Osteocyte (in vitro differentiated cells): ENCODE measurements around the gene FBF1. TPM values are rescaled to one million over a fixed set of nuclear protein-coding genes. Genes with fewer than 3 reads are reported as not detected.

Source experiments
- DNase-seq: peaks from one replicate; pipeline ENCODE4 v3.0.0; 2021; ENCODE audit warnings: mixed read lengths; ENCODE audit not compliant: unreplicated experiment; ENCODE audit errors: extremely low spot score
- H3K27ac Mint-ChIP-seq: one replicate; pipeline ENCODE4 v1.8.0; 2021; ENCODE audit warnings: mild to moderate bottlenecking, mixed read lengths; ENCODE audit not compliant: unreplicated experiment
- H3K27me3 Mint-ChIP-seq: one replicate; pipeline ENCODE4 v1.8.0; 2021; ENCODE audit warnings: mixed read lengths; ENCODE audit not compliant: unreplicated experiment
- H3K36me3 Mint-ChIP-seq: one replicate; pipeline ENCODE4 v1.8.0; 2021; ENCODE audit warnings: mixed read lengths; ENCODE audit not compliant: unreplicated experiment
- H3K4me1 Mint-ChIP-seq: one replicate; pipeline ENCODE4 v1.8.0; 2021; ENCODE audit warnings: mixed read lengths; ENCODE audit not compliant: unreplicated experiment
- H3K4me3 Mint-ChIP-seq: one replicate; pipeline ENCODE4 v1.8.0; 2021; ENCODE audit warnings: mild to moderate bottlenecking, moderate library complexity, mixed read lengths; ENCODE audit not compliant: unreplicated experiment
- H3K9me3 Mint-ChIP-seq: one replicate; pipeline ENCODE4 v1.8.0; 2021; ENCODE audit warnings: mixed read lengths; ENCODE audit not compliant: unreplicated experiment
- total RNA-seq: library from RNA; stranded (reverse); gene quantifications from 2 replicates; pipeline ENCODE4 v1.2.1, GENCODE V29; 2021
- TF ChIP-seq, protein P1 (sequence below): fragments of 200-600 bp; sonication (generic); IDR thresholded peaks from 2 replicates; pipeline ENCODE4 v1.5.0; 2021; ENCODE audit warnings: antibody characterized with exemption, mild to moderate bottlenecking, moderate library complexity

FBF1 gene
- total RNA-seq, 1 donor from 2014 or later, result 14.8 TPM

DNA sequence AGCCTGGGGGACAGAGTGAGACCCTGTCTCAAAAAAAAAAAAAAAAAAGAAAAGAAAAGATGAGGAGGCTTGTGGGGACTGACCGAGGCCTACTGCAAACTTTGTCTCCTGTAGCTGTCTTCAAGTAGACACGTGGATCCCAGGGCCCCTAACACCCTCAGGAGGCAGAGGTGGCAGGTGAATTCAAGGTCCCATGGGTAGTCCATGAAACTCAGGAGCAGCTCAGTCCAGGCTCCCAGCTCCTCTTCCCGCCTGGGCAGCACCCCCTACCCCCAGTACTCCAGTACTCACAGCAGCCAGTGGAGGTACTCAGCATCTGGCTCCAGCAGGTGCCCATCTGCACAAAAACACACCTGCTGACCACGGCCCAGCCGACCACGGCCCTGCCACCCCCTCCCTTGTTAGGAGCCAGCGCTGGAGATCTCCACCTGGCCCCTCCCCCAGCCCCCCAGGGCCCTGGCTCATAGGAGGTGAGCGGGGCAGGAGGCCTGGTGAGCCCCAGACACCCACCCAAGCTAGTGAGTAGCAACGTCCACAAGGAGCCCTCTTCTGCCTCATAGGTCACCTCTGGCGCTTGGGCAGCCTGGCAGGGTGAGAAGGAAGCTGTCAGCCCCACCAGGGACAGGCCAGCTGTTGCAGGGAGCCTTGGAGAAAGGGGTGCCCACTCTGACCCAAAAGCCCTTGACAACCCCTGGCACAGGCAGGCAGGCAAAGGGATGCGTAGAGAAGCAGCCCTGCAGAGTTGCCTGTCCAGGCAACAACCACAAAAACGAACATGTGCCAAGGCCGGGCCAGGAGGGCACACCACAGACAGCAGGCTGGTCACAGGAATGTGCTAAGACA lies 39.9 kb downstream of the FBF1 start:
- peaks cover 11% of the 10 kb centered on the region for H3K36me3 Mint-ChIP-seq
- H3K4me3 Mint-ChIP-seq, result no peak overlapping the region
- peaks cover 12% of the 10 kb centered on the region for H3K4me1 Mint-ChIP-seq
- no peak for DNase-seq
- TF ChIP-seq, protein P1, sequence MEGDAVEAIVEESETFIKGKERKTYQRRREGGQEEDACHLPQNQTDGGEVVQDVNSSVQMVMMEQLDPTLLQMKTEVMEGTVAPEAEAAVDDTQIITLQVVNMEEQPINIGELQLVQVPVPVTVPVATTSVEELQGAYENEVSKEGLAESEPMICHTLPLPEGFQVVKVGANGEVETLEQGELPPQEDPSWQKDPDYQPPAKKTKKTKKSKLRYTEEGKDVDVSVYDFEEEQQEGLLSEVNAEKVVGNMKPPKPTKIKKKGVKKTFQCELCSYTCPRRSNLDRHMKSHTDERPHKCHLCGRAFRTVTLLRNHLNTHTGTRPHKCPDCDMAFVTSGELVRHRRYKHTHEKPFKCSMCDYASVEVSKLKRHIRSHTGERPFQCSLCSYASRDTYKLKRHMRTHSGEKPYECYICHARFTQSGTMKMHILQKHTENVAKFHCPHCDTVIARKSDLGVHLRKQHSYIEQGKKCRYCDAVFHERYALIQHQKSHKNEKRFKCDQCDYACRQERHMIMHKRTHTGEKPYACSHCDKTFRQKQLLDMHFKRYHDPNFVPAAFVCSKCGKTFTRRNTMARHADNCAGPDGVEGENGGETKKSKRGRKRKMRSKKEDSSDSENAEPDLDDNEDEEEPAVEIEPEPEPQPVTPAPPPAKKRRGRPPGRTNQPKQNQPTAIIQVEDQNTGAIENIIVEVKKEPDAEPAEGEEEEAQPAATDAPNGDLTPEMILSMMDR, result no peak
- no peak overlapping the region for H3K27ac Mint-ChIP-seq
- H3K27me3 Mint-ChIP-seq, result no peaks in the 10 kb centered on the region
- no peaks in the 10 kb centered on the region for H3K9me3 Mint-ChIP-seq

DNA sequence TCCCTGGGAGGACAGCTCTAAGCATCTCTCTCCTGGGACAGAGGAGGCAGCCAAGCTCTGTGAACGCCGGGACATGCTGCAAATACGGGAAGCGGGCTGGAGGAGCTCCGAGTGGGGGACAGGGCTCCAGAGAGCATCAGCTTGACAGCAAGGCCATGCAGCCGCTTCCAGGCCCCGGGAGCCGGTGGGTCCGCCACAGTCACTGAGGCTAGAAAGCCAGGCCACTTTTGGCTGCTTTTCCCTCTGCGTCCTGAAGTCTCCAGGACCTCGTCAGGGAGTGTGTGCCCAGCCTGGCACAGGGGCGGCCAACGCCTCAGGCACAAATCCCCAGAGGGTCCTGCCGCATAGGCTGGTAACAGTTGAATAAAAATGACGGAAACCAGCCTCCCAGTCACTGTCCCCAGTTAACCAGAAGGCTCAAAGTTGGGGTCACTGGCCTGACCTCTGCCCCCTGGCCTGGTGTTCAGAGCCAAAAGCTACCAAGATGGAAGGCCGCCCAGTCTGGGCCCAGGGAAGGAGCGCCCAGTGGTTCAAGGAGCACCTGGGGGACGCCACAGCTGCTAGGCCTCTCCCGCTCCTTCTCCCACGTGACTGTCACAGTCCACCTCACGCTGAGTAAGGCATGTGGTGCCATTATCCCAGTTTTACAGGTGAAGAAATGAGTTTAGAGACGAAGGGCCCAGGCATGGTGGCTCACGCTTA lies 40.9 kb downstream of the FBF1 start:
- Mint-ChIP-seq H3K36me3 (peaks cover 11% of the 10 kb centered on the region), H3K4me1 (peaks cover 19% of the 10 kb centered on the region), H3K4me3 (no peak overlapping the region), H3K27ac (no peak overlapping the region), H3K9me3 (no peaks in the 10 kb centered on the region), H3K27me3 (no peaks in the 10 kb centered on the region)
- DNase-seq, result no peak
- TF ChIP-seq, protein P1, result no peak

DNA sequence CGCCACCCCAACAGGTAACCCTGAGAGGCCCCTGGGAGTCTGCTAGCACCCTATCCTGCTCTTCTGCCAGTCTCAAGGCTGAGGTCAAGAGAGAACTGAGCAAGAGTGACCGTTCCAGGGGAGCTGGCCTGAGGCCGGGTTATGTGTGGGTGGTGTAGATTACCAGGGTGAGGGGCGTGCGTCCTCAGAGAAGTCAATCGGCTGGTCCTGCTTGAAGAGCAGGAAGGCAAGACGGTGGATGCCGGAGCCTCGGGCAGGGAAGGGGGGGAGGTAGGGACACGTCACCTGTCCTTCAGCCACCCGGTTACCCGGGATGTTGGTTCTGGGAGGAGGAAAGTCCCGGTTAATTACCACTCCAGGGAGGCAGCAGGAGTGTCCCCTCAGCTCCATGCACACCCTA lies 41.5 kb downstream of the FBF1 start:
- Mint-ChIP-seq H3K4me1 (peaks cover 20% of the 10 kb centered on the region), H3K4me3 (no peak overlapping the region), H3K9me3 (no peaks in the 10 kb centered on the region), H3K27me3 (no peaks in the 10 kb centered on the region), H3K27ac (no peak overlapping the region), H3K36me3 (peaks cover 11% of the 10 kb centered on the region)
- TF ChIP-seq, protein P1, result no peak
- DNase-seq, result no peak

DNA sequence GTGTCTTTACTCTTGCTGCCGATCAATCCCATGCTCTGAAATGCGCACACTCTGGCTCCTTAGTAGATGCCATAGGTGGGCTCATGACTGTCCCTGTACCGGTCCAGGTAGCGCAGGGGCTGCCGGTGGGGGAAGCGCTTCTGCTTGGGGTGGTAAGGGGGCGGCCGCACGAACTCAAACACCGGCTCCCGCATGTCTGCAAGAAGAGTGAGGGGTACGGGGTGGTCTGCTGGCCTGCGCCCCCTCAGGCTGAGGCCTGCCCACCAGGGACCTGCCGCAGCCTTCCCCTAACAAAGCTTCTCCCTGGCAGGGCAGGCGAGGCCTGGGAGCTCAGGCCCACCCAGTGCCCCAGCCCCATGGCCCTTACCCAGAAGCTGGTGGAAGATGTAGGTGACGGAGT lies 42.1 kb downstream of the FBF1 start:
- Mint-ChIP-seq H3K27ac (no peak overlapping the region), H3K4me3 (no peak overlapping the region), H3K27me3 (no peaks in the 10 kb centered on the region), H3K9me3 (no peaks in the 10 kb centered on the region), H3K36me3 (peaks cover 11% of the 10 kb centered on the region), H3K4me1 (peaks cover 23% of the 10 kb centered on the region)
- DNase-seq, result no peak
- TF ChIP-seq, protein P1, result no peak

DNA sequence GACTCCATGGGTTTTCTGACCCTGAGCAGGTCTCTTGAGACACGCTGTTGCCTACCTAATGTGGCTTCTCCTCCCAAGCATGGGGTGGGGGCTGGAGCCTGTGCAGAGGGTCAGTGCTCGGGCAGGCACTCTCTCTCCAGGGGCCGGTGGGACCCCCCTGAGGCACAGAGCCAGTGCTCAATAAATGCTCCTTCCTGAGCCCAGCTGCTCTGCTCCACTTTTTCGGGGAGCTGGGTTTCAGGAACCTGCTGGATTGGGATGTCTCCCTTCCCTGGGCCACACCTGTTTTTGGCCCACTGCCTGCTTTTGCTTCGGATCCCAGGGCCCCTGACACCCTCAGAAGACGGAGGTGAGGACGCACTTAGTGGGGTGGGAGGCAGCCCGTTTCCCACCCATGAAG lies 42.8 kb downstream of the FBF1 start:
- peak overlapping the region; percentile 68 for H3K27ac Mint-ChIP-seq
- TF ChIP-seq, protein P1, result no peak
- DNase-seq, result no peak
- no peaks in the 10 kb centered on the region for H3K9me3 Mint-ChIP-seq
- H3K4me1 Mint-ChIP-seq, result peaks cover 24% of the 10 kb centered on the region
- H3K36me3 Mint-ChIP-seq, result peaks cover 11% of the 10 kb centered on the region
- H3K27me3 Mint-ChIP-seq, result no peaks in the 10 kb centered on the region
- H3K4me3 Mint-ChIP-seq, result peak overlapping the region; percentile 65
